ENCODE results near the gene ROBO3. TPM values are rescaled to one million over a fixed set of nuclear protein-coding genes. Genes with fewer than 3 reads are reported as not detected.

ROBO3 gene
- total RNA-seq, 4 donors from 2014 or later: 5.0 to 10.8 (median 8.5) TPM

DNA sequence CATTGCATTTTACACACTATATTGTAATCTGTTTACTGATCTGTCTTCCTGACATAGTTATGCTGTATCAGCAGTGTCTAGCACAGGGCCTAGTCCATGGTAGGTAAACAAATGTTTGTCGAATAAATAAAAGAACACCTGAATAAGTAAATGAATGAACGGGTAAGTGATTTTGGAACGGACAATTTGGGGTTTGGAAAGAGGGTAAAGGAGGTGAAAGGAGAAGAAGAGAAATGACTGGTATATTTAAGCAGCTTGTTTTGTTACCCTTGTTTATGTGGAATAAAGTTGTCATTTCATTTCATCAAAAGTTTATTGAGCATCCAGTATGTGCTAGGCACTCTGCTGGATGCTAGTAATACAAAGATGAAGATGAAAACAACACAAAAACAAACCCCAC, 53.7 kb downstream of the ROBO3 start, which contains the start of gene HEPN1:
Gene HEPN1, plus strand, starts transcription at position 301 of the 400 bp plus-strand sequence.
- 87% methylated on average over 3 of the region's 3 CpGs for WGBS
- H3K36me3 ChIP-seq: no peaks in the 10 kb centered on the region
- TF ChIP-seq EP300 (IDR thresholded peaks at IDR 0.05) (no peak), POLR2AphosphoS5 (IDR thresholded peaks at IDR 0.05) (no peak), POLR2A (IDR thresholded peaks at IDR 0.05; ENCODE audit: low read depth) (no peak)
- TF ChIP-seq, protein P1, sequence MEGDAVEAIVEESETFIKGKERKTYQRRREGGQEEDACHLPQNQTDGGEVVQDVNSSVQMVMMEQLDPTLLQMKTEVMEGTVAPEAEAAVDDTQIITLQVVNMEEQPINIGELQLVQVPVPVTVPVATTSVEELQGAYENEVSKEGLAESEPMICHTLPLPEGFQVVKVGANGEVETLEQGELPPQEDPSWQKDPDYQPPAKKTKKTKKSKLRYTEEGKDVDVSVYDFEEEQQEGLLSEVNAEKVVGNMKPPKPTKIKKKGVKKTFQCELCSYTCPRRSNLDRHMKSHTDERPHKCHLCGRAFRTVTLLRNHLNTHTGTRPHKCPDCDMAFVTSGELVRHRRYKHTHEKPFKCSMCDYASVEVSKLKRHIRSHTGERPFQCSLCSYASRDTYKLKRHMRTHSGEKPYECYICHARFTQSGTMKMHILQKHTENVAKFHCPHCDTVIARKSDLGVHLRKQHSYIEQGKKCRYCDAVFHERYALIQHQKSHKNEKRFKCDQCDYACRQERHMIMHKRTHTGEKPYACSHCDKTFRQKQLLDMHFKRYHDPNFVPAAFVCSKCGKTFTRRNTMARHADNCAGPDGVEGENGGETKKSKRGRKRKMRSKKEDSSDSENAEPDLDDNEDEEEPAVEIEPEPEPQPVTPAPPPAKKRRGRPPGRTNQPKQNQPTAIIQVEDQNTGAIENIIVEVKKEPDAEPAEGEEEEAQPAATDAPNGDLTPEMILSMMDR (IDR thresholded peaks at IDR 0.05): no peak
- peaks cover 0 to 23% (median 0%) of the 10 kb centered on the region in 4 donors for H3K27me3 ChIP-seq
- H3K4me3 ChIP-seq: no peak within 1 kb of the TSS
- no peak within 1 kb of the TSS for H3K27ac ChIP-seq (replicated peaks in 1 of 4)
- intact Hi-C loops (cut with DNase I): no loop called here
- H3K4me1 ChIP-seq: peaks cover 5 to 17% (median 13%) of the 10 kb centered on the region in 4 donors
- no peak for DNase-seq (ENCODE audit: extremely low spot score)
- no peaks in the 10 kb centered on the region for H3K9me3 ChIP-seq

DNA sequence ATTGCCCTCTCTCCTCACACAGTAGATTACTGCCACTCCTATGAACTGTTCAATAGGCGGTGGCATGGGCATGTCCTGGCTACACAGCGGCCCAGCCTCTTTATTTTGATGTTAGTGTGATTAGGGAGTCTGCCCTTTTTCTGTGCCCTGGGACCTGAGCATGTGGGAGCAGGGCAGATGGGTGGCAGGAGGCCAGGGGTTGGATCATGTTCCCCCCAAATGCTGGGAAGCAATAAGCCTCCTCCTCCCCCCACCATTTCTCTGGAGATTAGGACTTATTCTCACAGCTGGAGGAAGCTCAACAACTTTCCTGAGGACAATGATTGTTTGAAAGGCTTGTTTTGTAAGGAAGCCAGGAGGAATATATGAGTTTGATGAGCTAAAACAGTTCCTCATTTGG, 54.7 kb downstream of the ROBO3 start:
- no peaks in the 10 kb centered on the region for H3K9me3 ChIP-seq
- H3K4me1 ChIP-seq: peaks cover 5 to 17% (median 13%) of the 10 kb centered on the region in 4 donors
- 83% methylated on average over 2 of the region's 2 CpGs for WGBS
- intact Hi-C loops (cut with DNase I): no loop called here
- H3K27ac ChIP-seq (replicated peaks in 1 of 4): no peak overlapping the region
- no peak for DNase-seq (ENCODE audit: extremely low spot score)
- no peak for TF ChIP-seq POLR2AphosphoS5 (IDR thresholded peaks at IDR 0.05)
- no peak for TF ChIP-seq EP300 (IDR thresholded peaks at IDR 0.05)
- TF ChIP-seq, protein P1 (IDR thresholded peaks at IDR 0.05): no peak
- TF ChIP-seq POLR2A (IDR thresholded peaks at IDR 0.05; ENCODE audit: low read depth): no peak
- H3K4me3 ChIP-seq: no peak overlapping the region
- H3K27me3 ChIP-seq: peaks cover 0 to 23% (median 0%) of the 10 kb centered on the region in 4 donors
- H3K36me3 ChIP-seq: no peaks in the 10 kb centered on the region

DNA sequence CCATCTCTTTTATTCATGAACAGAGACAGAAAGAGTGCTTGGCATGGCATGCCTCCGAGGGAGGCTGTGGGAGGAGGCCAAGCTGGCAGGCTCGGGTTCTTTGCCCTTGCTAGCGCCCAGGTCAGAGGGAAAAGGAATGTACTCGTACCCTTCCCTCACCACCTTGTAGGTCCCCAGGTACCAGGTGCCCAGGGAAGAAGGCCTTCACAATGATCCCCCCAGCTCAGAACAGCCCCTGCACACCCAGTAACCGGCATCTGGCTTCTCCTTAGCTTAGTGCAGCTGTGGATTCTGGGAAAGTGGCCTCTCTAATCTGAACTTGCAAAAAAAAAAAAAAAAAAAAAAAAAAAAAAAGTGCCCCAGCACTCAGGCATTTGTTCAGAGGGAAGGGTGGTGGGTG, 55.1 kb downstream of the ROBO3 start:
- Histone ChIP-seq H3K27me3 (peaks cover 0 to 23% (median 0%) of the 10 kb centered on the region in 4 donors), H3K4me1 (peaks cover 5 to 17% (median 13%) of the 10 kb centered on the region in 4 donors), H3K27ac (replicated peaks in 1 of 4) (no peak overlapping the region), H3K4me3 (peak overlapping the region; percentile 54 to 65 (median 56)), H3K9me3 (no peaks in the 10 kb centered on the region), H3K36me3 (no peaks in the 10 kb centered on the region)
- WGBS: 100% methylated on average over 3 of the region's 5 CpGs
- DNase-seq (ENCODE audit: extremely low spot score): no peak
- intact Hi-C loops (cut with DNase I): no loop called here
- TF ChIP-seq POLR2AphosphoS5 (IDR thresholded peaks at IDR 0.05): no peak
- TF ChIP-seq EP300 (IDR thresholded peaks at IDR 0.05): no peak
- TF ChIP-seq POLR2A (IDR thresholded peaks at IDR 0.05; ENCODE audit: low read depth): no peak
- TF ChIP-seq, protein P1 (IDR thresholded peaks at IDR 0.05): no peak

DNA sequence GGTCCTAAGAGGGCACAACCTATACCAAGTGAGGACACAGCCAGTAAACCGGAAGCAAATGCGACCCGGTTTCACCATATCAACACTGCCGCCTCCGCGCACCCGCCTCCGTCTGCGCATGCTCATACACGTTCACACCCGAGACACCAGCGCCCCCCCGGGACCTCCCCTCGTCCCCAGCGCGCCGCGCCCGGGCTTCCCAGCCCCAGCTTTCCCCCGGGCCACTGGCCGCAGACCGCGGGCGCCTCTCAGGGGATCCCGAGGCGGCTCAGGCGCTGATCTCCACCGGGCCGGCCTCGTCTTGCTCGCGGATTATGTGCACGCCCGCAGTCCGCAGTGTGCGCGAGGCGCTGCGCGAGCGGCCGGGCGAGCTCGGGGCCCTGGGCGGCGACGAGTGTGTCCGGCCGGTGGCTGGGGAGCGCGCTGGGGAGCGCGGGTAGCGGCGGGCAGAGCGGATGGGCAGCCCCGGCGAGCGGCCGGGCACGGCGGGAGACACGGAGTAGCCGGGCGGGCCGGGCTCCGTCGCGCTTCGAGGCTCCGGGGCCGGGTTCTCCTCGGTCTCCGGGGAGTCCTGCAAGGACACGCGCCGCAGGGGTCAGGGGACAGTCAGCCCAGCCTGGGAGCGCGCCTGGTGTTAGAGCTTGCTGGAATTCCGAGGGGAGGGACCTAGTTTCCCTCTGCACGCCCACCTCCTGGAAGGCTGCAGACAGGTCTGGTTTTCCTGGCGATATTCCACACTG, 55.8 kb downstream of the ROBO3 start:
- no peak for DNase-seq (ENCODE audit: extremely low spot score)
- intact Hi-C loops (cut with DNase I): no loop called here
- WGBS: 6% methylated on average over 26 of the region's 82 CpGs

DNA sequence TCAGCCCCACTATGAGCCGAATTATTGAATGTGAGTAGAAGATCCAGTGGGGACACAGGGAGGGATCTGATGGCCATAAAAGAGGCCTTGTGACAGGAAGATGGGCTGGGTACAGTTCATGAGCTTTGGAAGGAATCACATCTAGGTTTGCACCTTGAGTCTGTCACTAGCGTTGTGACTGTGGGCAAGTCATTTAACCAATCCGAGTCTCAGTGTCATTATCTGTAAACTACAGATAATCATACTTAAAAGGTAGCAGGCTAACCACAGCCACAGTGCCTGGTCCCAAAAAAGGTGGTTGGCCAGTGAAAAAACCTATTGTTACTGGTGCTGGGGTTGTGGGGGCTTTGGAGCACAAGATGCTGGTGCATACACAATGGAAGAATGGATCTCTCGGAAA, 57.6 kb downstream of the ROBO3 start:
- WGBS: 87% methylated on average over 4 of the region's 4 CpGs
- intact Hi-C loops (cut with DNase I): no loop called here

More for the DNA sequence above, 55.8 kb downstream of the ROBO3 start:
- peaks cover 5 to 17% (median 13%) of the 10 kb centered on the region in 4 donors for H3K4me1 ChIP-seq
- TF ChIP-seq POLR2AphosphoS5 (IDR thresholded peaks at IDR 0.05): peak in 1 of 2 donors; percentile 19
- TF ChIP-seq POLR2A (IDR thresholded peaks at IDR 0.05; ENCODE audit: low read depth): no peak
- H3K36me3 ChIP-seq: no peaks in the 10 kb centered on the region
- peaks cover 0 to 23% (median 0%) of the 10 kb centered on the region in 4 donors for H3K27me3 ChIP-seq
- no peaks in the 10 kb centered on the region for H3K9me3 ChIP-seq
- peak overlapping the region in 3 of 4 donors; percentile 46 to 70 (median 63) for H3K27ac ChIP-seq (replicated peaks in 1 of 4)
- peak overlapping the region; percentile 54 to 65 (median 56) for H3K4me3 ChIP-seq

More for the DNA sequence above, 57.6 kb downstream of the ROBO3 start:
- Histone ChIP-seq H3K27ac (replicated peaks in 1 of 4) (no peak overlapping the region), H3K36me3 (no peaks in the 10 kb centered on the region), H3K4me3 (no peak overlapping the region), H3K27me3 (peaks cover 0 to 23% (median 0%) of the 10 kb centered on the region in 4 donors), H3K9me3 (no peaks in the 10 kb centered on the region), H3K4me1 (peaks cover 5 to 17% (median 13%) of the 10 kb centered on the region in 4 donors)
- no peak for DNase-seq (ENCODE audit: extremely low spot score)
- TF ChIP-seq, protein P1 (IDR thresholded peaks at IDR 0.05): no peak
- TF ChIP-seq POLR2A (IDR thresholded peaks at IDR 0.05; ENCODE audit: low read depth) (no peak), POLR2AphosphoS5 (IDR thresholded peaks at IDR 0.05) (no peak), EP300 (IDR thresholded peaks at IDR 0.05) (no peak)
